ENCODE measurements around the gene TMPRSS11E. TPM values are rescaled to one million over a fixed set of nuclear protein-coding genes. Genes with fewer than 3 reads are reported as not detected.
"Not testable (repeated sequence)": the region's sequence is repeated elsewhere in the genome, so short reads cannot be mapped to it uniquely, and the experiment has no call there.

TMPRSS11E gene
- total and polyA plus RNA-seq, 7 experiments from 2014 or later, result not detected

GRCh38 chr4:68522232-68522631 is 75.0 kb downstream of the TMPRSS11E start:
- H3K4me3 Mint-ChIP-seq; H3K36me3 ChIP-seq (ENCODE audit: control insufficient read depth in 2 of 3, insufficient read depth in 3 of 3, low read length in 3 of 3); intact Hi-C loops (cut with micrococcal nuclease); H3K27me3 Mint-ChIP-seq; H3K4me1 ChIP-seq (ENCODE audit: control insufficient read depth in 2 of 2, insufficient read depth in 2 of 2, low read length in 2 of 2); H3K9me3 ChIP-seq (ENCODE audit: control insufficient read depth in 2 of 3, low read length in 3 of 3); H3K4me1 Mint-ChIP-seq; H3K27me3 ChIP-seq (ENCODE audit: control insufficient read depth in 2 of 2, insufficient read depth in 2 of 2, low read length in 2 of 2); H3K27ac ChIP-seq (ENCODE audit: low read depth, low read length); POLR2A ChIA-PET; H3K9me3 Mint-ChIP-seq; H3K4me3 ChIP-seq (ENCODE audit: low read length); ATAC-seq; H3K36me3 Mint-ChIP-seq; H3K27ac Mint-ChIP-seq; DNase-seq; CTCF ChIA-PET: not testable (repeated sequence)

- no peak overlapping the region for H3K4me3 ChIP-seq (ENCODE audit: low read length)
- H3K4me1 ChIP-seq (ENCODE audit: control insufficient read depth in 2 of 2, insufficient read depth in 2 of 2, low read length in 2 of 2), result no peaks in the 10 kb centered on the region
- H3K9me3 Mint-ChIP-seq, result peaks cover 0 to 24% (median 11%) of the 10 kb centered on the region in 11 donors
- no peak overlapping the region for H3K4me3 Mint-ChIP-seq
- ChIA-PET POLR2A (no interaction called here), CTCF (no interaction called here)
- H3K9me3 ChIP-seq (ENCODE audit: control insufficient read depth in 2 of 3, low read length in 3 of 3), result no peaks in the 10 kb centered on the region
- no peak overlapping the region for H3K27ac Mint-ChIP-seq
- H3K36me3 ChIP-seq (ENCODE audit: control insufficient read depth in 2 of 3, insufficient read depth in 3 of 3, low read length in 3 of 3), result no peaks in the 10 kb centered on the region
- intact Hi-C loops (cut with micrococcal nuclease), result no loop called here
- no peaks in the 10 kb centered on the region for H3K27me3 ChIP-seq (ENCODE audit: control insufficient read depth in 2 of 2, insufficient read depth in 2 of 2, low read length in 2 of 2)
- no peak for DNase-seq
- ATAC-seq, result no peak
- no peaks in the 10 kb centered on the region for H3K36me3 Mint-ChIP-seq
- H3K27ac ChIP-seq (ENCODE audit: low read depth, low read length), result no peak overlapping the region
- peaks cover 0 to 13% (median 4%) of the 10 kb centered on the region in 5 donors for H3K27me3 Mint-ChIP-seq
- H3K4me1 Mint-ChIP-seq, result no peaks in the 10 kb centered on the region
Observed at GRCh38 chr4:68535974-68536373, 88.7 kb downstream of the TMPRSS11E start.

- no peak for ATAC-seq
Observed at GRCh38 chr4:68536375-68536774, 89.1 kb downstream of the TMPRSS11E start.

GRCh38 chr4:68542742-68543141 is 95.5 kb downstream of the TMPRSS11E start:
- POLR2A ChIA-PET, H3K27ac Mint-ChIP-seq, DNase-seq: not testable (repeated sequence)

More at GRCh38 chr4:68536375-68536774, 89.1 kb downstream of the TMPRSS11E start:
- H3K27me3 Mint-ChIP-seq, result peaks cover 0 to 14% (median 4%) of the 10 kb centered on the region in 5 donors
- no peaks in the 10 kb centered on the region for H3K36me3 ChIP-seq (ENCODE audit: control insufficient read depth in 2 of 3, insufficient read depth in 3 of 3, low read length in 3 of 3)
- intact Hi-C loops (cut with micrococcal nuclease), result no loop called here
- H3K36me3 Mint-ChIP-seq, result no peaks in the 10 kb centered on the region
- no peaks in the 10 kb centered on the region for H3K27me3 ChIP-seq (ENCODE audit: control insufficient read depth in 2 of 2, insufficient read depth in 2 of 2, low read length in 2 of 2)
- no peak overlapping the region for H3K27ac ChIP-seq (ENCODE audit: low read depth, low read length)
- no peaks in the 10 kb centered on the region for H3K9me3 ChIP-seq (ENCODE audit: control insufficient read depth in 2 of 3, low read length in 3 of 3)
- peaks cover 0 to 22% (median 10%) of the 10 kb centered on the region in 11 donors for H3K9me3 Mint-ChIP-seq
- H3K4me3 Mint-ChIP-seq, result no peak overlapping the region
- POLR2A ChIA-PET, result no interaction called here
- DNase-seq, result no peak
- no peaks in the 10 kb centered on the region for H3K4me1 Mint-ChIP-seq
- CTCF ChIA-PET, result no interaction called here
- H3K4me1 ChIP-seq (ENCODE audit: control insufficient read depth in 2 of 2, insufficient read depth in 2 of 2, low read length in 2 of 2), result no peaks in the 10 kb centered on the region
- no peak overlapping the region for H3K4me3 ChIP-seq (ENCODE audit: low read length)
- H3K27ac Mint-ChIP-seq, result no peak overlapping the region

More at GRCh38 chr4:68542742-68543141, 95.5 kb downstream of the TMPRSS11E start:
- H3K4me1 Mint-ChIP-seq; H3K4me1 ChIP-seq (ENCODE audit: control insufficient read depth in 2 of 2, insufficient read depth in 2 of 2, low read length in 2 of 2); H3K36me3 ChIP-seq (ENCODE audit: control insufficient read depth in 2 of 3, insufficient read depth in 3 of 3, low read length in 3 of 3); intact Hi-C loops (cut with micrococcal nuclease); H3K4me3 Mint-ChIP-seq; H3K9me3 ChIP-seq (ENCODE audit: control insufficient read depth in 2 of 3, low read length in 3 of 3); H3K27ac ChIP-seq (ENCODE audit: low read depth, low read length); H3K4me3 ChIP-seq (ENCODE audit: low read length); ATAC-seq; CTCF ChIA-PET; H3K36me3 Mint-ChIP-seq; H3K27me3 ChIP-seq (ENCODE audit: control insufficient read depth in 2 of 2, insufficient read depth in 2 of 2, low read length in 2 of 2): not testable (repeated sequence)
- peaks cover 0 to 18% (median 2%) of the 10 kb centered on the region in 11 donors for H3K9me3 Mint-ChIP-seq
- H3K27me3 Mint-ChIP-seq, result peaks cover 0 to 35% (median 4%) of the 10 kb centered on the region in 5 donors

Other genes starting within 250 kb of the TMPRSS11E start
- gene TMPRSS11B, start 201.8 kb upstream of the TMPRSS11E start, total RNA-seq, result not detected
- not detected for gene TMPRSS11B, start 201.8 kb upstream of the TMPRSS11E start, polyA plus RNA-seq
- gene YTHDC1, start 97.4 kb upstream of the TMPRSS11E start, total RNA-seq, result 100 to 1,000 TPM in 4 of 5 experiments, 10 to 100 TPM in 1; 99.4 to 254 (median 219) TPM
- 10 to 100 TPM; 26.9 to 31.0 TPM for gene YTHDC1, start 97.4 kb upstream of the TMPRSS11E start, polyA plus RNA-seq
- gene UGT2B17, start 128.9 kb downstream of the TMPRSS11E start, total RNA-seq, result under 1 TPM in 1 of 5 experiments, not detected in 4; 0.27 TPM
- not detected for gene UGT2B17, start 128.9 kb downstream of the TMPRSS11E start, polyA plus RNA-seq
- not detected for gene UGT2B15, start 223.2 kb downstream of the TMPRSS11E start, total RNA-seq
- gene UGT2B15, start 223.2 kb downstream of the TMPRSS11E start, polyA plus RNA-seq, result not detected

Measured in naive thymus-derived CD4-positive, alpha-beta T cell (primary cell).